Measurements from ENCODE around the gene OSGEP. TPM values are rescaled to one million over a fixed set of nuclear protein-coding genes. Genes with fewer than 3 reads are reported as not detected.
A peak's percentile ranks its signal among the peaks of the same experiment; 100 is the strongest.

Gene OSGEP
- total and polyA plus RNA-seq, 2 of the 13 experiments (the other 11 are each of a cell fraction or from before 2014, with no cell fraction given): 39.7 to 41.1 TPM

- in situ Hi-C loops (cut with HindIII; ENCODE audit: extremely low pct_ligation_motif_present, low pct_unique_long_range_greater_than_20kb): no loop called here
- BruUV-seq (replicated peaks): no TSS peak
- intact Hi-C loops (cut with micrococcal nuclease; ENCODE audit: unreplicated experiment): no loop called here
- Histone ChIP-seq H3K4me2 (ENCODE audit: low read depth, low read length) (peak overlapping the region; percentile 25), H4K20me1 (ENCODE audit: insufficient read depth, low read length) (no peaks in the 10 kb centered on the region), H2AFZ (ENCODE audit: low read length) (no peak overlapping the region), H3K36me3 (replicated peaks in 1 of 2; ENCODE audit: control insufficient read depth in 1 of 2, insufficient read depth in 2 of 2, low read length in 2 of 2) (no peaks in the 10 kb centered on the region), H3K4me3 (replicated peaks in 1 of 3; ENCODE audit: insufficient read depth in 1 of 3, low read depth in 2 of 3, low read length in 3 of 3) (no peak overlapping the region), H3K79me2 (ENCODE audit: insufficient read depth, low read length) (no peaks in the 10 kb centered on the region), H3K4me1 (ENCODE audit: insufficient read depth, low read length) (peaks cover 52% of the 10 kb centered on the region), H3K9ac (ENCODE audit: insufficient read depth, low read depth, low read length) (no peak overlapping the region), H3K9me3 (ENCODE audit: low read length) (no peaks in the 10 kb centered on the region), H3K27me3 (ENCODE audit: control insufficient read depth in 1 of 2, insufficient read depth in 2 of 2, low read length in 2 of 2) (no peaks in the 10 kb centered on the region; a peak in 1 of 5 replicates), H3K27ac (ENCODE audit: extremely low read length, insufficient read depth, low read length) (no peak overlapping the region)
- FAIRE-seq (peak; percentile 56), ATAC-seq (peak; percentile 65), DNase-seq (ENCODE audit: low spot score) (peak; percentile 30)
- 39% methylated on average over 14 of the region's 30 CpGs for WGBS (ENCODE audit: low lambda C conversion rate)
- CTCF ChIA-PET (ENCODE audit: low intra/inter-chr PET ratio, low total read pairs): no interaction called here
- POLR2A ChIA-PET: interaction anchor here (0.7 to 4.0 kb wide), 8 partner anchors 12 to 86 kb away, joined by 3 to 37 read pairs (median 4); partner anchors contain the start of genes APEX1, OSGEP, PARP2 and PIP4P1
- TF ChIP-seq TEAD2 (CRISPR knock-in tag; IDR thresholded peaks at IDR 0.05) (no peak; the same call in 1 of the 2 replicates), NR2F6 (IDR thresholded peaks at IDR 0.05) (peak; percentile 89), NR2F6 (CRISPR knock-in tag; IDR thresholded peaks at IDR 0.05) (peak; percentile 97), RXRB (CRISPR knock-in tag; IDR thresholded peaks at IDR 0.05; ENCODE audit: borderline replicate concordance) (peak; percentile 35; the same call in 1 of the 2 replicates), TGIF2 (CRISPR knock-in tag; IDR thresholded peaks at IDR 0.05) (no peak), ZFAT (CRISPR knock-in tag; conservative IDR thresholded peaks at IDR 0.05) (no peak), FOXA3 (CRISPR knock-in tag; IDR thresholded peaks at IDR 0.05) (peak; percentile 49; the same call in 1 of the 2 replicates), TEAD3 (CRISPR knock-in tag; optimal IDR thresholded peaks at IDR 0.05; ENCODE audit: borderline replicate concordance) (peak; percentile 55), ZNF501 (CRISPR knock-in tag; IDR thresholded peaks at IDR 0.05) (peak; percentile 81), ZBTB20 (CRISPR knock-in tag; IDR thresholded peaks at IDR 0.05; ENCODE audit: borderline replicate concordance, low read depth) (peak; percentile 64; the same call in 1 of the 2 replicates), ZNF644 (CRISPR knock-in tag; IDR thresholded peaks at IDR 0.05; ENCODE audit: low read depth) (0 out of 2 replicates have a peak, but pooled peaks have one; percentile 20), ISL2 (CRISPR knock-in tag; IDR thresholded peaks at IDR 0.05) (no peak), RBM39 (IDR thresholded peaks at IDR 0.05; ENCODE audit: low read depth, low read length, poor library complexity, severe bottlenecking) (peak; percentile 45), TFDP2 (CRISPR knock-in tag; IDR thresholded peaks at IDR 0.05) (peak; percentile 20; the same call in 1 of the 2 replicates), TFDP1 (CRISPR knock-in tag; IDR thresholded peaks at IDR 0.05; ENCODE audit: borderline replicate concordance) (no peak; the same call in 1 of the 2 replicates), SOX13 (IDR thresholded peaks at IDR 0.05) (no peak), SOX13 (CRISPR knock-in tag; conservative IDR thresholded peaks at IDR 0.05 in 1 of 2, IDR thresholded peaks at IDR 0.05 in 1 of 2) (peak in 1 of 2 experiments; percentile 46; a peak in 1 of 4 replicates), FOSL2 (CRISPR knock-in tag; IDR thresholded peaks at IDR 0.05) (no peak), SKI (IDR thresholded peaks at IDR 0.05; ENCODE audit: partially characterized antibody) (peak; percentile 26), MYC (CRISPR knock-in tag; IDR thresholded peaks at IDR 0.05; ENCODE audit: borderline replicate concordance) (peak; percentile 83; the same call in 1 of the 2 replicates), ZSCAN22 (CRISPR knock-in tag; IDR thresholded peaks at IDR 0.05) (0 out of 2 replicates have a peak, but pooled peaks have one; percentile 43), RARA (CRISPR knock-in tag; IDR thresholded peaks at IDR 0.05) (peak; percentile 54), SOX5 (CRISPR knock-in tag; IDR thresholded peaks at IDR 0.05; ENCODE audit: borderline replicate concordance) (peak; percentile 41; the same call in 1 of the 2 replicates), NAIF1 (CRISPR knock-in tag; IDR thresholded peaks at IDR 0.05; ENCODE audit: borderline replicate concordance) (peak; percentile 57; the same call in 1 of the 2 replicates)
These were observed 24.6 kb downstream of the OSGEP start for GRCh38 chr14:20429801-20430669.
